HL-60/S4 (cell line): ENCODE results near the gene RIN3.

Source experiments
- in situ Hi-C: fragments of 300-500 bp; cut with MboI; formaldehyde crosslinking; loops from 2 replicates; pipeline ENCODE4 v1.14.3; 2022; ENCODE audit warnings: low sequenced_read_pairs

The RIN3 gene

DNA sequence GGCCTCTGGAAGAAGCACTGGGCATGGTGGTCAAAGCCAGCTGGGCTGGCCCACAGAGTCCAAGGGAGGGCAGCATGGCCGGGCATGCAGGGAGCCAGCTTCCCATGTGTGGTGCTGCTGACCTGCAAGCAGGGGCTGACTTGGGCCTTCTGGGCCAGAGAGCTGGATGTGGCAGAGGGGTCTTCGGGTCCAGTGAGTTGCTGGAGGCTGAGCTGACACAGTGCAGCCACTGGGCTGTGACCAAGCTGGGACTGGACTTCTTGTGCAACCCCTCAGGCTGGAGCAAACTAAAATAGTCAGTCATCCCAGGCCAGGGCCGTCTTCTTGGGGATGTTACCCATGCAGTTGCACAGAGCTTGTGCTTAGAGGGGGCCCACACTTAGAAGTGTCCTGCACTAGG is 7.3 kb upstream of the RIN3 start:
- in situ Hi-C loops, result no loop called here

DNA sequence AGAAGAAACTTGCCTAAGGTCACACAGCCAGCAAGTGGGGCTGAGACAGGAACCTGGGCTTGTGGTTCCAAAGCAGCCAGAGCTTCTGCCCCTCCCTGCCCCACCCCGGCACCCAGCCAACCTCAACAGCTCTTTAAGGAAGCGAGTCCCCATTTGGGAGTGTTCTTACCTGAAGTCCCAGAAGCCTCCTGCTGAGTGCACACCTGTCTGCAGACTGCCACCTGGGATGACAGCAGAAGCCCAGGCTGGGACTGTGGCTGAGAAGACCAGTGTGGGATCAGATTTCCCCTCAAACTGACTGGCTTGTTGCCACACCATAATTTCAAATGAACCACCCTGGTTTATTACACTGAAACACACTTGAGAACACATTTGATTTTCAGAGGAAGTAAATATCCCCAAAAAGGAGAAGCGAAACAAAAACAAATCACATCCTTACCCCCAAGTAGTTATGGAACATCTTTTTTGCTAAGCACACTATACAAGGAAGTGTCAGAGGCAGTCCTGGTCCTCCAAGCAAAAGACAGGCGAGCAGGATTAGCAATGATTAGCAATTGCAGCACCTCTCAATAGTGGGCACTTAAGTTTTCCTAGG is 6.3 kb upstream of the RIN3 start:
- in situ Hi-C loops, result no loop called here

- in situ Hi-C loops, result no loop called here
Measured at GRCh38 chr14:92510972-92511371, 2.6 kb upstream of the RIN3 start.

DNA sequence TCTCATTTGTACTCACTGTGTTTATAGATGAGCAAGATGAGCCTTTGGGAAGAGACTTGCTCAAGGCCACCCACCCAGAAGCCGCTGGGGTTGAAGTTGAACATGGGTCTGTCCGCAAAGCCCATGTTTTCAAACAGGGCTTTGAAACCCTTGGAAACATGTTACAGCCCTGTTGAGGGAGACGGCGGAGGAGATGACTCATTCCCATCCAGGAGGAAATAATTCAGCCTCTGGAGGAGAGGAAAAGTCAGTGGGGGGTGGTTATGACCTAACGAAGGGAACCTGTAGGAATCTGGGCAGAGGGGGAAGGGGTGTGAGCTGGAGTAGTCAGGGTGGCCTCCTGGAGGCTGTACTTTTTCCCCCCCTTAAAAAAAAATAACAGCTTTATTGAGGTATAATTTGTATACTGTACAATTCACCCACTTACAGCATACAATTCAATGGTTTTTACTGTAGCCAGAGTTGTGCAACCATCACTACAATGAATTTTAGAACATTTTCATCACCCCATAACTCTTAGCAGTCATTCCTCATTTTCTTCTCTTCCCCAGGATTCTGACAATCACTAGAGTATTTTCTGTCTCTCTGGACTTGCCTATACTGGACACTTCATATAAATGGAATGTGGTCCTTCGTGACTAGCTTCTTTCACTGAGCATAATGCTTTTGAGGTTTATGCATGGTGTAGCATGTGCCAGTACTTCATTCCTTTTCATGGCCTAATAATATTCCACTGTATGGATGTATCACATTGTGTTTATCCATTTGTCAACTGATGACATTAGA is 1.9 kb upstream of the RIN3 start:
- in situ Hi-C loops, result no loop called here

DNA sequence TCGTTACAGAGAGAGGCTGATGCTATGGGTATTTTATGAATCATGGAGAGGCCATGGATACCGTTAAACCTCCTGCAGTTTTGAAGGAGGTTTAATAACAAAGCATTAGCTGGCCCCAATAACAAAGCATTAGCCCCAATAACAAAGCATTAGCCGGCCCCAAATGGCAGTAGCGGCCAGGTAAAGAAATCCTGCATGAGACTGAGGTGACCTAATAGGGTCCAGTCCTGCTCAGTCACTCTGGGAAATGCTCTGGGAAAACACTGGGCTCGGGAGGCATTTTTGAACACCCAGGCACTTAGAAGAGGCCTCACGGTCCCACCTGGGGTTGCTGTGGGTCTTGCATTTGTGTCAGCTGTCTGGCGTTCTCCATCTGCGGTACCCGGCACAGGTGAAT is 776 bp upstream of the RIN3 start:
- in situ Hi-C loops, result no loop called here

DNA sequence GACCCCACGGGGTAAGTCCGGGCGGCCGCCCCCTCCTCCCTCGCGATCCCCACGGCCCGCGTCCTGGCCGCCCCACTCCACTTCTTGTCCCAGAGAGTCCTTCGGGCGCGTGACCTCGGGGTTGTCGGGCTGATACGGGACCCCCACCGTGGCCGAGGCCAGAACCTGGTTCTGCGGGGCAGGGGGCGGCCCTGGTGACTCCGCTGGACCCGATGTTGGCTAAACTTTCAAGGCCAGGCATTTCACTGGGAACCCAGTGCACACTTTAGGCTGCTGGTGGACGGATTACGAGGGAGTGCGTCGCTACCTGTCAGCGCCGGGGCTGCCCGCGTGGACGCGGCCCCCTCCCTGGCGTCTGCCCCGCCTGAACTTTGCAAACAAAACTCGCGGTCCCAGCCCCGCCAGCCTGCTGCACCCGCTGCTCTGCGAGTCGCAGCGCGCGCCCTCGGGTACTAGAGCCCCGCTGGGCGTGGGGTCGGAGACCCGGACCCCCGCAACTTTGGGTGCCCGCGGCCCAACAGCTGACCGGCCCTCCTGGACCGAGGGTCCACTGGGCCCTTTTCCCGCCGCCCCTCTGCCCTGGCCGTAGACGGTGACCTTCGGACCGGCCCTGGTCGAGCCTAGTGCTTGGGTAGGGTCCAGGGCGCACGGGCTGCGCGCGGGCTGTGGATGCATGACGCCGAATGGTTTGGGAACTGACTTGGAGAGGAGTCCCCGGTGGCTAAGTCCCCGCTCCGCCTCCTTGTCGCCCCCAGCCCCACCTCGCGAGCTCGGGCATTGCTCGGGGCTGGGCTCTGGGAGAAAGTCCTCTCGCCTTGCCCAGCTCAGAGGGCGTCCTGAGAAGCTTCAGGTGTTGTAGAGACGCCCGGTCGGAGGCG is 624 bp downstream of the RIN3 start:
- in situ Hi-C loops, result no loop called here

DNA sequence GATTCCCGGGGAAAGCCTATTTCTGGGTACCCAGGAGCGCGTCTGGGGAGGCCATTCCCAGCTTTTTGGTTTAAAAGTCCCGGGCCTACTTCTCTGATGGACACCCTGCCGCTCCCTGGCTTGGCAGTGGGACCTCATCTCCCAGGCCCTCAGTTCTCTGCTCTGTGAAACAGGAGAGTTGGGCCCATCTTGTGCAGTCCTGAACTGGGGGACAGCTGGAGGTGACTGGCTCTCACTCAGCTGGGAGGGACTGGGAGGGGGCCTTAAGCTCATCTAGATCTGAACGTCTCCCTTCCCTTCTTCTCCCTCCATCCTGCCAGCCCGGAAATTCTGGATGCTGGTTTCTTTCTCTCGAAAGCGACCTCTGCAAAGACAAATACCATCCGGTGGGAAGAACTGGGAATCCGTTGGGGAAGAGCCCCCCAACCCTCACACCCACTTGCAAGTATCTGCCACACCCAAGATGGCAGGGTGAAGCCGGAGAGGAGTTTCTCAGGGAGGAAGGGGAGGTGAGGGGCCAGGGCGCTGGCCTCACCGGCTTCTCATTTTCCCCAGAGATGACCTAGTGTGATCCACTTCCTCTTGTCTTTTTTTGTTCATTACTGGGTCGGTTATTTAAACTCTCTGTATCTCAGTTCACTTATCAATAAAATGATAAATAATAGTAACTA is 1.4 kb downstream of the RIN3 start:
- in situ Hi-C loops, result no loop called here

DNA sequence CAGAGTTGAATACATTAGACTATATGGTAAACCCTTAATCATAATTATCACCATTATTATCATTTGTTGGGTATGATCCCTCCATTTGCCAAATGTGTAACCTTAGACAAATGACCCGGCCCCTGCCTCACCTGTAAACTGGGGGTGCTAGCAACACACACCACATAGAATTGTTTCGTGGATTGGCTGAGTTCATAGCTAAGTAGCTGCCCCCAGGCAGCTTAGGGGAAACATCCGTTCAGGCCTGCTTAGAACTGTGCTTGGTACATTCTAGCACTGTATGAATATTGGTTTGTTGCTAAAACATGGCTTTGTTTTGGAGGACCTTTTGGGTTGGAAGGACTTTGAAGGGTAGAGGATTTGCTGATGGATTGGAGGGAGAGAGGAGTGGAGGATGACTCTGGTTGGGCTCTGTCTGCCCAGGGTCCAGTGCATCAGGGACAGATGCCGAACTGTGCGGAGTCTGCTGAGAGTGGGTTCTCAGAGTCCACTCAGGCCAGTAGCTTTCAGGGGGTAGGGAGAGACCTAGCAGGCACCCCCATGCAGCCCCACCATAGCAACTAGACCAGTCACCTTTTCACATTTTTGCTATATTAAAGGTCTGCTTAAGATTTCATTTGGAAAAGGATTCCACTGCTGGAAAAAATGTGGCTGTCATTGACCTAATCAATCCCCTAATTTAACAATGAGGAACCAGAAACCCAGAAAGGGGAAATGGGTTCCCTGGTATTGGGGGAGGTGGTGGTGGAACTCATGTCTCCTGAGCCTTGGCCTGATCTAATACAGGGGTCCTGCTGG is 2.2 kb downstream of the RIN3 start:
- in situ Hi-C loops, result no loop called here

GRCh38 chr14:92516344-92516965 is 2.9 kb downstream of the RIN3 start:
- in situ Hi-C loops, result no loop called here

DNA sequence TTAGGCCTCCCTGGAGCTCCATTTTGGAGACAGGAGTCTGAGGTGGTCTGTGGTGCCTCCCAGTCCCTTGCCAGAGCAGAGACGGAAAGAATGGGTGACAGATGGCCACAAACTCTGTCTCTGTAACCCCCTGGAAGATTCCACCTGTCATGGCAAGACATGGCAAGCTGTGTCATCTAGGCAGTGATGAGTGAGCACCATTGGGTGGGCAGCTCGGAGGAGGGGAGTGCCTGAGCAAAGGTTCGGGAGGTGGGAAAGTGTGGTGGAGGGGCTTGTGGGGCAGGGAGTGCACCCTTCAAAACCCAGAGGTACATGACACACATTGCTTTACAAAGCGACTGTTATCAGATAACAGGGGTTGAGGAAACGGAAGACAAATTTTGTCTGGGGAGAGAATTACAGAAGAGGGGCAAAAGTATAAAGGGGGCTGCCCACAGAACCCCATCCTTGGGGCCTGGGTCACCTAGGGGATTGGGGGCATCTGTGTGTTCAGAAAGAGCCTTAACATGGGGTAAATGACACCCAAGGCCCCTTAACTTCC is 3.5 kb downstream of the RIN3 start:
- in situ Hi-C loops, result no loop called here

GRCh38 chr14:92517761-92518160 is 4.2 kb downstream of the RIN3 start:
- in situ Hi-C loops, result no loop called here

- in situ Hi-C loops, result no loop called here
Measured at GRCh38 chr14:92519246-92520101, 5.9 kb downstream of the RIN3 start.

DNA sequence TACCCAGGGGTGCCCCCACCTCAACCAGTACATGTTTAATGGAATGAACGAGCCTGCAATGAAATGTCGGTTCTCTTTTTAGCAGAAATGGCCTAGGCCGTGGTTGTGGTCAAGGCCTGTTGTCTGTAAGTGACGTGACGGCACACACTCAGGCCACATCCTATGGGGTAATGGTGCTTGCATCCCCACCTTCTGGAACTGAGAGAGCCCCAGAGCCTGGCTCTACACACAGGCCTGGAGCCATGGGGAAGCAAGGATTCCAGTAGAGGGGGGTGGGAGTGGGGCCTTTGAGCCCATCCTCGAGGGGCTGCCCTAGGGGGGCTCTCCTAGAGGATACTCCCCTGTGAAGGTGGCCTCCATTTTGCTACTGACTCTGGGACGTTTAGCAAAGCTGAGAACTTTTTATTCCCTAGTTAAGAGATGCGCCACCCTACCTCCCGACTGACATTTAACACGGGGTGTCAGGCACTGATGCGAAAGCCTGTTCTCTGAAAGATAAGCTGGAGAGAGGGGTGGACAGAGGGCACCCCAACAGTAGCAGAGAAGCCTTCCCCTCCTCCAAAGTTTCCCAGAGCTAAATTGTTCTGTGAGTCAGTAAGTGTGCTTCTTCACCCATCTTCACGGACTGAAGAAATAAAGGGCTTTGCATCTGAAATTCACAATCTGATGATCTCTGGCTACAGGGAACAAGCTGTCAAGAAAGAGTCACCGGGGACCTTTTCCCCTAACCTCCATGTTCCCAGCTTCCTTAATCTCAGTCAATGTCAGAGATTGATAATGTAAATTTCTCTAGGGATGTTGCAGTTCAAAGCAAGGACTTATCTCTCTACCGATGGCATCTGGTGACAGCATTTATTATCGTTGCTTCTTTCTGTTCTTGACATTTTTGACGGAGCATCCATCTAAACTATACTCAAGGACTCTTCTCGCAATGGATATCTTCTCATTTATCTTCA is 6.8 kb downstream of the RIN3 start:
- in situ Hi-C loops, result no loop called here

- in situ Hi-C loops, result no loop called here
Measured at GRCh38 chr14:92521058-92521415, 7.5 kb downstream of the RIN3 start.

GRCh38 chr14:92523752-92524151 is 10.2 kb downstream of the RIN3 start:
- in situ Hi-C loops, result no loop called here

- in situ Hi-C loops, result no loop called here
Measured at GRCh38 chr14:92524602-92525185, 11.1 kb downstream of the RIN3 start.

DNA sequence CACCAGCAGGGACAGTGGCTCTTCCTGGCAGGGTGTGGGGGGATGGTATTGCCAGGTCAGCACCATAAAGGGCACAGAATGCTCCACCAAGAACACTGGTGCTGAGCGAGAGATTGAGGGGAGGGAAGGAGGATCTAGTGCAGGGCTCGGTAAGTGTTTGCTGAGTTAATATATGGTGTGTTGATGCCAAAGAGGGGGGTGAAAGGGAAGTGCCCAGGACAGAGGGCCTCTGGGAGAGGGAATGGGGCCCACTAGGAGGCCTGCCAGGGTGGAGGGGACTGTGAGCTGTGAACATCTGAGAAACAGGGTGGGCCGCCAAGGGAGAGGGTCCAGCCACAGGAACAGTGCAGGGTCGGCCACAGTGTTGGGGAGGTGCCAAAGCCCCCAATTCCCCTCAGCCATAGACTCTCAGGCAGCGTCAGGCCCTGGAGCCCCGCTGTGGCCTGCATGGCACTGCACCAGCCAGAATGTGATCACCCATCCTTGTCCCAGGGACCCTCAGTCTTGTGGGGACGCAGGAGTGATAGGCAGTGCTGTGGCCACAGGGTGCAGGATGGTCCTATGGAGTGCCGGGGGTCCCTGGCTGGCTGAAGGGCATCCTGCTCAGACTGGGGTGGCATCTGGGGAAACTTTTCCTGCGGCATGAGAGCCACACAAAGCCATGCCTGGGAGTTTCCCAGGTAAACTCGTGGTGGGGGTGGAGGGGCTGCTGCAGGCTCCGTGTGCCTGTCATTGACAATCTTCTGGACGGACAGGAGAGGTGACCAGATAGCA is 11.9 kb downstream of the RIN3 start:
- in situ Hi-C loops, result no loop called here
